Measurements from ENCODE around the gene ETS1. TPM values are rescaled to one million over a fixed set of nuclear protein-coding genes. Genes with fewer than 3 reads are reported as not detected.

Gene ETS1
- total RNA-seq, 1 experiment from 2014 or later = 29.9 TPM

DNA sequence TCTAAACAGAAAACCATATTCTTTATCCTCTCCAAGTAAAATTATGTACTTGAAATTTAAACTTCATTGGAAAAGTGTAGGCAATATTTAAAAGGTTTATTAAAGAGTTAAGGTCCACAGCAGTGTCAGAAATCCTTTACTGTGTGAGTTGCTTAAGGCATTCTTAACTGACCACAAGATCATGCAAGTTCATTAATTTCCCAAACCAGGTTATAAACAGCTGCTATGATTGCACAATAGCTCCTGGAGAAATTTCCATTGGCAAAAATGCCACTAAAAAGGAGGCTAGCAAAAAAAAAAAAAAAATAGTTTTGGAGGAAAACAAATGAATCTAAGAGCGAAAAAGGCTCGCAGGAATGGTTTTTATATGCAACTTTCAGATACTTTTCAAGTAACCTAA is 106.2 kb downstream of the ETS1 start:
- no peaks in the 10 kb centered on the region for H3K4me1 Mint-ChIP-seq
- no peaks in the 10 kb centered on the region for H3K79me2 ChIP-seq (ENCODE audit: insufficient read depth, low read length)

More for the DNA sequence above, 106.2 kb downstream of the ETS1 start:
- Histone ChIP-seq H3K56ac (ENCODE audit: insufficient read length, low read depth, low read length) (no peak overlapping the region), H2BK15ac (ENCODE audit: low read depth, low read length) (no peak overlapping the region), H3K14ac (ENCODE audit: insufficient read depth, low read length) (no peak overlapping the region), H3K23me2 (ENCODE audit: insufficient read length, low read depth, low read length, poor library complexity, severe bottlenecking) (no peaks in the 10 kb centered on the region), H3K4ac (ENCODE audit: low read depth, low read length) (no peak overlapping the region), H2BK12ac (ENCODE audit: insufficient read length, low read depth, low read length) (no peak overlapping the region), H3K4me1 (ENCODE audit: insufficient read depth, low read length) (no peaks in the 10 kb centered on the region), H4K20me1 (ENCODE audit: control insufficient read depth, insufficient read depth, insufficient read length) (no peaks in the 10 kb centered on the region), H2AK5ac (ENCODE audit: insufficient read length, low read length) (no peak overlapping the region), H3K4me2 (ENCODE audit: insufficient read depth, insufficient read length, low read length) (no peak overlapping the region), H2BK120ac (ENCODE audit: low read depth, low read length, poor library complexity, severe bottlenecking) (no peak overlapping the region), H3T11ph (ENCODE audit: low read length) (no peak overlapping the region), H4K91ac (ENCODE audit: insufficient read length, low read depth, low read length) (no peak overlapping the region), H2AFZ (ENCODE audit: low read length) (no peak overlapping the region), H3K9ac (ENCODE audit: extremely low read depth, insufficient read length, low read length) (no peak overlapping the region), H3K9me3 (ENCODE audit: control insufficient read depth, low read depth, low read length) (no peaks in the 10 kb centered on the region), H3K27me3 (ENCODE audit: insufficient read depth, low read length) (no peaks in the 10 kb centered on the region), H3K27ac (ENCODE audit: insufficient read length, low read depth, low read length) (no peak overlapping the region), H4K5ac (ENCODE audit: insufficient read length, low read depth, low read length) (no peak overlapping the region), H4K8ac (replicated peaks; ENCODE audit: insufficient read length, low read depth, low read length) (no peak overlapping the region), H3K18ac (ENCODE audit: insufficient read length, low read depth, low read length) (no peak overlapping the region), H3K23ac (ENCODE audit: insufficient read length, low read depth, low read length) (no peak overlapping the region), H2BK20ac (ENCODE audit: low read depth, low read length, poor library complexity, severe bottlenecking) (no peak overlapping the region), H2BK5ac (ENCODE audit: insufficient read length, low read length) (no peak overlapping the region), H3K79me1 (ENCODE audit: insufficient read depth, low read depth, low read length, poor library complexity, severe bottlenecking) (no peaks in the 10 kb centered on the region)
- Mint-ChIP-seq H3K4me3 (no peak overlapping the region), H3K27me3 (ENCODE audit: low read depth) (no peaks in the 10 kb centered on the region), H3K9me3 (no peaks in the 10 kb centered on the region), H3K36me3 (ENCODE audit: insufficient read depth in 1 of 3, low read depth in 3 of 3) (peaks cover 3 to 38% (median 10%) of the 10 kb centered on the region in 3 experiments; a peak in 5 of 7 replicates), H3K27ac (no peak overlapping the region)
- no peak for DNase-seq
- no CpG with 5 or more reads among the region's 2 CpGs for WGBS (ENCODE audit: extremely low coverage, insufficient read length, low lambda C conversion rate)
- TF ChIP-seq, protein P1, sequence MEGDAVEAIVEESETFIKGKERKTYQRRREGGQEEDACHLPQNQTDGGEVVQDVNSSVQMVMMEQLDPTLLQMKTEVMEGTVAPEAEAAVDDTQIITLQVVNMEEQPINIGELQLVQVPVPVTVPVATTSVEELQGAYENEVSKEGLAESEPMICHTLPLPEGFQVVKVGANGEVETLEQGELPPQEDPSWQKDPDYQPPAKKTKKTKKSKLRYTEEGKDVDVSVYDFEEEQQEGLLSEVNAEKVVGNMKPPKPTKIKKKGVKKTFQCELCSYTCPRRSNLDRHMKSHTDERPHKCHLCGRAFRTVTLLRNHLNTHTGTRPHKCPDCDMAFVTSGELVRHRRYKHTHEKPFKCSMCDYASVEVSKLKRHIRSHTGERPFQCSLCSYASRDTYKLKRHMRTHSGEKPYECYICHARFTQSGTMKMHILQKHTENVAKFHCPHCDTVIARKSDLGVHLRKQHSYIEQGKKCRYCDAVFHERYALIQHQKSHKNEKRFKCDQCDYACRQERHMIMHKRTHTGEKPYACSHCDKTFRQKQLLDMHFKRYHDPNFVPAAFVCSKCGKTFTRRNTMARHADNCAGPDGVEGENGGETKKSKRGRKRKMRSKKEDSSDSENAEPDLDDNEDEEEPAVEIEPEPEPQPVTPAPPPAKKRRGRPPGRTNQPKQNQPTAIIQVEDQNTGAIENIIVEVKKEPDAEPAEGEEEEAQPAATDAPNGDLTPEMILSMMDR (conservative IDR thresholded peaks at IDR 0.05) = no peak

All from H9 (cell line).